ENCODE data around the gene C16orf95.

DNA sequence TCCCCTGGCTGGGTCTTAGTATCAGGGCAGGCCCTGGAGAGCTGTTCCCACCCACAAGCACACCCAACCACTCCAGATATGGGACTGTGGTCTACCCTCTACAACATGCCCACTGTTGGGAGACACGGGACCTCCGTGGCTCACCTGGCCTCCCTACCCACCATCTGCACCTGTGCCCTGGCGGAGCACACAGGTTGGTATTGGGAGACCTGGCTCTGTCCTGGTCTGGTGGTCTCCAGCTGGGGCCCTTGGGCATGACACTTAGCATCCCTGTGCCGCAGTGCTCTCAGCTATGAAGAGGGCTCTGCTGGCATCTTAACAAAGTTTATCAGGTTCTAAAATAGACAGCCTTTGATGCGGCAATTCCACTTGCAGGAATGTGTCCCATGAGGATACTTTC is 5.8 kb downstream of the C16orf95 start:
- TF ChIP-seq POLR2A (IDR thresholded peaks at IDR 0.05): no peak
- TF ChIP-seq, protein P1, sequence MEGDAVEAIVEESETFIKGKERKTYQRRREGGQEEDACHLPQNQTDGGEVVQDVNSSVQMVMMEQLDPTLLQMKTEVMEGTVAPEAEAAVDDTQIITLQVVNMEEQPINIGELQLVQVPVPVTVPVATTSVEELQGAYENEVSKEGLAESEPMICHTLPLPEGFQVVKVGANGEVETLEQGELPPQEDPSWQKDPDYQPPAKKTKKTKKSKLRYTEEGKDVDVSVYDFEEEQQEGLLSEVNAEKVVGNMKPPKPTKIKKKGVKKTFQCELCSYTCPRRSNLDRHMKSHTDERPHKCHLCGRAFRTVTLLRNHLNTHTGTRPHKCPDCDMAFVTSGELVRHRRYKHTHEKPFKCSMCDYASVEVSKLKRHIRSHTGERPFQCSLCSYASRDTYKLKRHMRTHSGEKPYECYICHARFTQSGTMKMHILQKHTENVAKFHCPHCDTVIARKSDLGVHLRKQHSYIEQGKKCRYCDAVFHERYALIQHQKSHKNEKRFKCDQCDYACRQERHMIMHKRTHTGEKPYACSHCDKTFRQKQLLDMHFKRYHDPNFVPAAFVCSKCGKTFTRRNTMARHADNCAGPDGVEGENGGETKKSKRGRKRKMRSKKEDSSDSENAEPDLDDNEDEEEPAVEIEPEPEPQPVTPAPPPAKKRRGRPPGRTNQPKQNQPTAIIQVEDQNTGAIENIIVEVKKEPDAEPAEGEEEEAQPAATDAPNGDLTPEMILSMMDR (IDR thresholded peaks at IDR 0.05): no peak
